ENCODE results near the gene C16orf92.

Gene C16orf92

GRCh38 chr16:29994600-29995323 is 28.2 kb upstream of the C16orf92 start:
- ChIA-PET POLR2A (interaction anchor here (0.6 to 5.9 kb wide), 24 partner anchors 8 to 901 kb away, joined by 3 to 74 read pairs (median 4); partner anchors contain the start of genes ASPHD1, C16orf92, KCTD13 and SEZ6L2), CTCF (interaction anchor here (0.7 to 2.6 kb wide), 3 partner anchors 33 to 179 kb away, joined by 3 to 7 read pairs (median 4); partner anchors contain the start of gene PAGR1)
- TF ChIP-seq NFRKB (IDR thresholded peaks at IDR 0.05): no peak
- TF ChIP-seq LEF1 (IDR thresholded peaks at IDR 0.05; ENCODE audit: borderline replicate concordance): no peak
- 0 out of 2 replicates have a peak, but pooled peaks have one; percentile 33 for TF ChIP-seq HDGF (IDR thresholded peaks at IDR 0.05; ENCODE audit: borderline replicate concordance)
- TF ChIP-seq ELF4 (IDR thresholded peaks at IDR 0.05): no peak
- TF ChIP-seq TARDBP (IDR thresholded peaks at IDR 0.05): no peak
- TF ChIP-seq SP1 (IDR thresholded peaks at IDR 0.05): no peak
- TF ChIP-seq CTBP1 (IDR thresholded peaks at IDR 0.05; ENCODE audit: borderline replicate concordance): no peak
- no peak for TF ChIP-seq ARNT (IDR thresholded peaks at IDR 0.05)
- DNase-seq (ENCODE audit: extremely low spot score): peak; percentile 79

GRCh38 chr16:29995324-29995910 is 27.6 kb upstream of the C16orf92 start, which contains the start of gene HIRIP3:
HIRIP3 (minus strand) TSS chr16:29995617; CDS start chr16:29995605, 12 bp downstream.
- DNase-seq (ENCODE audit: extremely low spot score): peak; percentile 96
- TF ChIP-seq ARNT (IDR thresholded peaks at IDR 0.05): no peak
- TF ChIP-seq TARDBP (IDR thresholded peaks at IDR 0.05): no peak
- no peak for TF ChIP-seq HDGF (IDR thresholded peaks at IDR 0.05; ENCODE audit: borderline replicate concordance)
- TF ChIP-seq LEF1 (IDR thresholded peaks at IDR 0.05; ENCODE audit: borderline replicate concordance): no peak
- TF ChIP-seq, protein P1, sequence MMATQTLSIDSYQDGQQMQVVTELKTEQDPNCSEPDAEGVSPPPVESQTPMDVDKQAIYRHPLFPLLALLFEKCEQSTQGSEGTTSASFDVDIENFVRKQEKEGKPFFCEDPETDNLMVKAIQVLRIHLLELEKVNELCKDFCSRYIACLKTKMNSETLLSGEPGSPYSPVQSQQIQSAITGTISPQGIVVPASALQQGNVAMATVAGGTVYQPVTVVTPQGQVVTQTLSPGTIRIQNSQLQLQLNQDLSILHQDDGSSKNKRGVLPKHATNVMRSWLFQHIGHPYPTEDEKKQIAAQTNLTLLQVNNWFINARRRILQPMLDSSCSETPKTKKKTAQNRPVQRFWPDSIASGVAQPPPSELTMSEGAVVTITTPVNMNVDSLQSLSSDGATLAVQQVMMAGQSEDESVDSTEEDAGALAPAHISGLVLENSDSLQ (IDR thresholded peaks at IDR 0.05): peak; percentile 91
- TF ChIP-seq BHLHE40 (IDR thresholded peaks at IDR 0.05; ENCODE audit: borderline replicate concordance): no peak
- TF ChIP-seq NFRKB (IDR thresholded peaks at IDR 0.05): 0 out of 2 replicates have a peak, but pooled peaks have one; percentile 92
- no peak for TF ChIP-seq FOXM1 (IDR thresholded peaks at IDR 0.05; ENCODE audit: borderline replicate concordance)
- no peak for TF ChIP-seq CTBP1 (IDR thresholded peaks at IDR 0.05; ENCODE audit: borderline replicate concordance)
- no peak for TF ChIP-seq SUZ12 (IDR thresholded peaks at IDR 0.05)
- no peak for TF ChIP-seq FOXA1 (IDR thresholded peaks at IDR 0.05)
- TF ChIP-seq ZNF384 (IDR thresholded peaks at IDR 0.05): no peak
- no peak for TF ChIP-seq SP1 (IDR thresholded peaks at IDR 0.05)
- no peak for TF ChIP-seq ELF4 (IDR thresholded peaks at IDR 0.05)
- peak; percentile 100 for TF ChIP-seq L3MBTL2 (conservative IDR thresholded peaks at IDR 0.05)
- TF ChIP-seq FOXK2 (IDR thresholded peaks at IDR 0.05): no peak
- CTCF ChIA-PET: interaction anchor here (0.5 to 2.6 kb wide), 3 partner anchors 9 to 180 kb away, joined by 3 to 7 read pairs (median 3); partner anchors contain the start of gene PAGR1
- POLR2A ChIA-PET: interaction anchor here (0.6 to 5.9 kb wide), 22 partner anchors 9 to 900 kb away, joined by 3 to 74 read pairs (median 4); partner anchors contain the start of genes ASPHD1, C16orf92, KCTD13 and SEZ6L2

DNA sequence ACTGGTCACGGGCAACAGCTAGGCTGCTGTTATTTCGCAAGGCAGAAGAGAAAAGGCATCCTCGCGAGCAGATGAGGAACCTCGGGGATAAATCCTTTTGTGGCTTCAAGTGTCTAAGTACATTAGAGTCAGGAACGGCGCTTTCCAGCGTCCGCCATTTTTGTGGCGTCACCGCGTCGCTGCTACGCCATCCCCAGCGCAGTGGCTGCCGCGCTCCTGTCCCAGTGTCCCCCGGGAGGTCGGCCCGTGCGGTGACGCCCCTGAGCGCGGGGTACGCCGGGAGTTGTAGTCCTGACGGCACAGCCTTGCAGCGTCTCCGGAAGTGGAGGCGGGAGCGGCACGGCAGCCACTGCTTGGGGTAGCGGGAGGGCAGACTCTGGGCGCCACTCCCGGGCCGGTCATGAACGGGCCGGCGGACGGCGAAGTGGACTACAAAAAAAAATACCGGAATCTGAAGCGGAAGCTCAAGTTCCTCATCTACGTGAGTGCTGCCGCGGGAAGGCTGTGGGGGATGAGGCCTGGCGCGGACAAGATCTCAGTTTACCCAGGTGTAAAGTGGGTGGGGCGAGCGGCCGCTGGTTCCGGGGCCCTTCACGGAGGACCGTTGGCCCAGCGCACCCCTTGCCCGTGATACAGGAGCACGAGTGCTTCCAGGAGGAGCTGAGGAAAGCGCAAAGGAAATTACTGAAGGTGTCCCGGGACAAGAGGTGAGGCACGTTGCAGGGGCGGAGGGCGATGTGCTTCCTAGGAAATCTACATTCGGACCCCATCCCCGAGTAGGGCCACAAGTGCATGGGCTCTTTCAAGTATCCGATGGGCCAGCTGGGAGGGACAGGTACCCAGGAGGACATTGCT is 26.9 kb upstream of the C16orf92 start, which contains the start of gene INO80E:
Gene INO80E, plus strand, starts transcription at position 331 of the 855 bp plus-strand sequence. Its CDS starts 70 bp downstream, at position 401.
- DNase-seq (ENCODE audit: extremely low spot score): peak; percentile 100
- ChIA-PET CTCF (interaction anchor here (0.5 kb wide), 3 partner anchors 8 to 949 kb away, joined by 3 to 7 read pairs (median 3); no protein-coding TSS in a partner anchor), POLR2A (interaction anchor here (0.9 to 5.9 kb wide), 21 partner anchors 8 to 178 kb away, joined by 3 to 74 read pairs (median 4); partner anchors contain the start of genes ASPHD1, DOC2A, KCTD13 and SEZ6L2)
- TF ChIP-seq TARDBP (IDR thresholded peaks at IDR 0.05) (no peak), ELF4 (IDR thresholded peaks at IDR 0.05) (peak; percentile 87), BHLHE40 (IDR thresholded peaks at IDR 0.05; ENCODE audit: borderline replicate concordance) (no peak), HDGF (IDR thresholded peaks at IDR 0.05; ENCODE audit: borderline replicate concordance) (peak; percentile 98), NFRKB (IDR thresholded peaks at IDR 0.05) (peak; percentile 7)

DNA sequence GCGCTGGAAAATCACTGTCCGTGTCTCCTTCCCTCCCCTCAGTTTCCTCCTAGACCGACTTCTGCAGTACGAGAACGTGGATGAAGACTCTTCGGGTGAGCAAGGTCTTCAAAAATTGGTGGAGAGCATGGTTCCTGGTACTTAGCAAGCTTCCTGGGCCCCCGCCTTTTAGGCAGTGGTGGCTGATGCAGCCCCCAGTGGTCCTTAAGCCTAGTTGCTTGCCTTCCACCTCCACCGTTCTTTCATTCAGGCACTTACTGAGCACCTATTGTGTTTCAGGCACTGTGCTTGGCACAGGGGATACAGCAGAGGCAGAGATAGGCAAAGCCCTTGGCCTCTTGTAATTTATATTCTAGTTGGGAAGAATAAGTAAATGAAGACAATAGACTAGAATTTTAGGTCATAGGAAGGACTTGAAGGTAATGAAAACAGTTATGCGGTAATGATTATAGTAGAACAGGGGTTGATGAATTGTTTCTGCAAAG is 26.2 kb upstream of the C16orf92 start:
- ChIA-PET CTCF (interaction anchor here (0.5 kb wide), 1 partner anchor 599 kb away, joined by 3 read pairs; no protein-coding TSS in a partner anchor), POLR2A (interaction anchor here (0.9 to 1.2 kb wide), 4 partner anchors 10 to 53 kb away, joined by 3 to 5 read pairs (median 3); partner anchors contain the start of genes DOC2A and TAOK2)
- TF ChIP-seq L3MBTL2 (conservative IDR thresholded peaks at IDR 0.05) (peak; percentile 49), FOXK2 (IDR thresholded peaks at IDR 0.05) (no peak), ZNF384 (IDR thresholded peaks at IDR 0.05) (no peak), CTBP1 (IDR thresholded peaks at IDR 0.05; ENCODE audit: borderline replicate concordance) (no peak)
- DNase-seq (ENCODE audit: extremely low spot score): no peak

DNA sequence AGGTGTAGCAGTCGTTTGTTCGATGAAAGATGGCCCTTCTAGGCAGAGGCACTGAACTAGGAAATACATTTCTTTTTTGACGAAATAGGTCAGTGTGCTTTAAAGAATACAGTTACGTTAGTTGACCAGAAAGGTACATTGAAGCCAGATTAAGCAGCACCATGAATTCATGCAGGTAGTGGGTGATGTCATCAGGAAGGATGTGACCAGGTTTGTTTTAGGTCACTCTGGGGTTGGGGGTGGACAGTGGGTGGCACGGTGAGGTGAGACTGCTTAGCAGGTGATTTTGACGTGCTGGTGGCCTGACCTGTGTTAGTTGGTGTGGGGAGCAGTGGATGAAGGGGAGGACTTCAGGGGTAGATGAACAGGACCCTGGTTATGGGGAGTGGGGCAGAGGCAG is 23.4 kb upstream of the C16orf92 start:
- CTCF ChIA-PET: interaction anchor here (0.8 kb wide), 1 partner anchor 100 kb away, joined by 3 read pairs; the partner anchor contains the start of gene SEZ6L2
- DNase-seq (ENCODE audit: extremely low spot score): no peak
- POLR2A ChIA-PET: interaction anchor here (2.0 kb wide), 1 partner anchor 27 kb away, joined by 6 read pairs; the partner anchor contains the start of gene TAOK2
- TF ChIP-seq ARNT (IDR thresholded peaks at IDR 0.05): no peak
- TF ChIP-seq SUZ12 (IDR thresholded peaks at IDR 0.05): no peak
- TF ChIP-seq CTBP1 (IDR thresholded peaks at IDR 0.05; ENCODE audit: borderline replicate concordance): no peak
- no peak for TF ChIP-seq NFRKB (IDR thresholded peaks at IDR 0.05)
- TF ChIP-seq FOXM1 (IDR thresholded peaks at IDR 0.05; ENCODE audit: borderline replicate concordance): no peak
- no peak for TF ChIP-seq BHLHE40 (IDR thresholded peaks at IDR 0.05; ENCODE audit: borderline replicate concordance)
- no peak for TF ChIP-seq FOXA1 (IDR thresholded peaks at IDR 0.05)
- TF ChIP-seq HDGF (IDR thresholded peaks at IDR 0.05; ENCODE audit: borderline replicate concordance): no peak
- TF ChIP-seq ZNF384 (IDR thresholded peaks at IDR 0.05): no peak
- TF ChIP-seq LEF1 (IDR thresholded peaks at IDR 0.05; ENCODE audit: borderline replicate concordance): no peak
- no peak for TF ChIP-seq ELF4 (IDR thresholded peaks at IDR 0.05)
- no peak for TF ChIP-seq TARDBP (IDR thresholded peaks at IDR 0.05)
- TF ChIP-seq, protein P1 (IDR thresholded peaks at IDR 0.05): no peak
- no peak for TF ChIP-seq SP1 (IDR thresholded peaks at IDR 0.05)

All from HEK293T (cell line).